Liver (tissue), 9 donors: ENCODE results near the gene ACACA. TPM values are rescaled to one million over a fixed set of nuclear protein-coding genes. Genes with fewer than 3 reads are reported as not detected.

Experiments used
- DNase-seq: peaks from one replicate; pipeline ENCODE4 v3.0.0-alpha.2; 2017; ENCODE audit warnings: low spot score
- H3K27ac ChIP-seq, 2 donors: one replicate each; pipeline ENCODE4 v1.7.0; 2013; ENCODE audit warnings: inconsistent platforms in 2 of 2, low read length in 2 of 2, control low read depth in 1 of 2, low read depth in 1 of 2, mild to moderate bottlenecking in 1 of 2
- H3K27me3 ChIP-seq, 4 donors: one replicate each; pipeline versions ENCODE4 v1.6.1 to v1.7.0; 2013; ENCODE audit warnings: low read length in 3 of 4, inconsistent platforms in 1 of 4, mild to moderate bottlenecking in 1 of 4, moderate library complexity in 1 of 4; ENCODE audit not compliant: control insufficient read depth in 4 of 4, insufficient read depth in 4 of 4
- H3K36me3 ChIP-seq, 4 donors: one replicate each; pipeline versions ENCODE4 v1.6.1 to v1.7.0; 2013; ENCODE audit warnings: low read length in 3 of 4, mild to moderate bottlenecking in 3 of 4, low read depth in 1 of 4, moderate library complexity in 1 of 4; ENCODE audit not compliant: control insufficient read depth in 4 of 4, insufficient read depth in 3 of 4
- H3K4me1 ChIP-seq, 4 donors: one replicate each; pipeline versions ENCODE4 v1.6.1 to v1.7.0; 2013; ENCODE audit warnings: low read length in 3 of 4, mild to moderate bottlenecking in 3 of 4, moderate library complexity in 1 of 4; ENCODE audit not compliant: control insufficient read depth in 4 of 4, insufficient read depth in 4 of 4
- H3K4me3 ChIP-seq, 3 donors: one replicate each; pipeline versions ENCODE4 v1.6.1 to v1.7.0; 2013; ENCODE audit warnings: low read length in 3 of 3, control low read depth in 1 of 3, low read depth in 1 of 3, mild to moderate bottlenecking in 1 of 3
- H3K9ac ChIP-seq, 2 donors: one replicate each; pipeline ENCODE4 v1.7.0; 2013; ENCODE audit warnings: low read length in 2 of 2, mild to moderate bottlenecking in 2 of 2, moderate library complexity in 2 of 2, control low read depth in 1 of 2, low read depth in 1 of 2
- H3K9me3 ChIP-seq, 4 donors: one replicate each; pipeline versions ENCODE4 v1.6.1 to v1.7.0; 2013; ENCODE audit warnings: low read length in 3 of 4; ENCODE audit not compliant: control insufficient read depth in 4 of 4
- ATF3 ChIP-seq: IDR thresholded peaks from 2 replicates; pipeline ENCODE4 v1.6.1; 2016; ENCODE audit warnings: antibody characterized with exemption
- CTCF ChIP-seq: fragments of 150-350 bp; IDR thresholded peaks from 2 replicates; pipeline ENCODE4 v1.5.1; 2017; ENCODE audit warnings: improper control_type of control experiment, low read depth, low read length; ENCODE audit not compliant: missing input control
- EGR1 ChIP-seq, 2 donors: IDR thresholded peaks; 2 replicates each; pipeline ENCODE4 v1.6.1; 2016 to 2018; ENCODE audit warnings: antibody characterized with exemption in 2 of 2, low read depth in 2 of 2
- FOXA1 ChIP-seq: IDR thresholded peaks from 2 replicates; pipeline ENCODE4 v1.6.1; 2016; ENCODE audit warnings: antibody characterized with exemption
- FOXA2 ChIP-seq: IDR thresholded peaks from 2 replicates; pipeline ENCODE4 v1.6.1; 2016; ENCODE audit warnings: antibody characterized with exemption
- GABPA ChIP-seq, 2 donors: IDR thresholded peaks in 1 of 2; conservative IDR thresholded peaks in 1 of 2; 2 replicates each; pipeline ENCODE4 v1.6.1; 2016; ENCODE audit warnings: antibody characterized with exemption in 2 of 2, mild to moderate bottlenecking in 1 of 2, moderate library complexity in 1 of 2
- HNF4A ChIP-seq, 2 donors: conservative IDR thresholded peaks; 2 replicates each; pipeline ENCODE4 v1.6.1; 2016; ENCODE audit warnings: antibody characterized with exemption in 2 of 2, mild to moderate bottlenecking in 2 of 2
- HNF4G ChIP-seq: IDR thresholded peaks from 2 replicates; pipeline ENCODE4 v1.6.1; 2016; ENCODE audit warnings: antibody characterized with exemption
- JUND ChIP-seq, 2 donors: IDR thresholded peaks; 2 replicates each; pipeline ENCODE4 v1.6.1; 2016; ENCODE audit warnings: antibody characterized with exemption in 2 of 2
- MAX ChIP-seq: IDR thresholded peaks from 2 replicates; pipeline ENCODE4 v1.6.1; 2016; ENCODE audit warnings: antibody characterized with exemption
- NR2F2 ChIP-seq: IDR thresholded peaks from 2 replicates; pipeline ENCODE4 v1.6.1; 2016; ENCODE audit warnings: antibody characterized with exemption
- RAD21 ChIP-seq, 2 donors: IDR thresholded peaks; 2 replicates each; pipeline ENCODE4 v1.6.1; 2016; ENCODE audit warnings: antibody characterized with exemption in 2 of 2, mild to moderate bottlenecking in 2 of 2
- RXRA ChIP-seq, 2 donors: IDR thresholded peaks; 2 replicates each; pipeline ENCODE4 v1.6.1; 2017 to 2018; ENCODE audit warnings: antibody characterized with exemption in 2 of 2, mild to moderate bottlenecking in 1 of 2
- SP1 ChIP-seq: IDR thresholded peaks from 2 replicates; pipeline ENCODE4 v1.6.1; 2018; ENCODE audit warnings: antibody characterized with exemption, mild to moderate bottlenecking
- TAF1 ChIP-seq: conservative IDR thresholded peaks from 2 replicates; pipeline ENCODE4 v1.6.1; 2016; ENCODE audit warnings: antibody characterized with exemption, mild to moderate bottlenecking
- YY1 ChIP-seq: IDR thresholded peaks from 2 replicates; pipeline ENCODE4 v1.6.1; 2016; ENCODE audit warnings: antibody characterized with exemption, mild to moderate bottlenecking
- WGBS: extraction: QIAGEN DNeasy Blood & Tissue Kit; methylation state at CpG from one replicate; pipeline ENCODE4 v1.1.7; 2013; 5-methylcytosine and 5-hydroxymethylcytosine counted together
- polyA plus RNA-seq, 2 donors: library from polyadenylated mRNA; stranded (reverse) in 1 of 2; unstranded in 1 of 2; fragments of 200-250 nt in 1 of 2; fragments of >200 nt in 1 of 2; fragmentation: Nextera tagmentation in 1 of 2; extraction: Ambion mirVana in 1 of 2; gene quantifications; one replicate each; pipeline versions ENCODE4 v1.2.1 to v1.2.3, GENCODE V29; 2013 to 2015
- total RNA-seq, 2 donors: library from RNA; depleted of rRNA; stranded (reverse); fragments of >200 nt; gene quantifications; one replicate each; pipeline ENCODE4 v1.2.3, GENCODE V29; 2014
- TF ChIP-seq, protein P1 (sequence below): IDR thresholded peaks from 2 replicates; pipeline ENCODE4 v1.6.1; 2016; ENCODE audit warnings: antibody characterized with exemption, mild to moderate bottlenecking
- TF ChIP-seq, protein P2 (sequence below): IDR thresholded peaks from 2 replicates; pipeline ENCODE4 v1.6.1; 2016; ENCODE audit warnings: antibody characterized with exemption
- donor health status: healthy.
- donor health status: healthy.
- donor health status: healthy.
- donor health status: healthy.
- donor health status: healthy.

ACACA gene
- total and polyA plus RNA-seq, 4 donors = 14.8 to 49.5 (median 31.2) TPM

GRCh38 chr17:37137070-37137610 is 269.5 kb downstream of the ACACA start:
- no peaks in the 10 kb centered on the region for H3K9me3 ChIP-seq
- 85% methylated on average over 4 of the region's 4 CpGs for WGBS
- no peak overlapping the region for H3K4me3 ChIP-seq
- H3K36me3 ChIP-seq = peaks cover 0 to 9% (median 3%) of the 10 kb centered on the region in 4 donors
- H3K9ac ChIP-seq = no peak overlapping the region
- no peak for DNase-seq
- TF ChIP-seq HNF4A (conservative IDR thresholded peaks at IDR 0.05) (no peak), SP1 (no peak), FOXA2 (no peak), YY1 (no peak), NR2F2 (no peak), FOXA1 (no peak), JUND (IDR thresholded peaks at IDR 0.05) (no peak), MAX (no peak), TAF1 (no peak)
- TF ChIP-seq, protein P1, sequence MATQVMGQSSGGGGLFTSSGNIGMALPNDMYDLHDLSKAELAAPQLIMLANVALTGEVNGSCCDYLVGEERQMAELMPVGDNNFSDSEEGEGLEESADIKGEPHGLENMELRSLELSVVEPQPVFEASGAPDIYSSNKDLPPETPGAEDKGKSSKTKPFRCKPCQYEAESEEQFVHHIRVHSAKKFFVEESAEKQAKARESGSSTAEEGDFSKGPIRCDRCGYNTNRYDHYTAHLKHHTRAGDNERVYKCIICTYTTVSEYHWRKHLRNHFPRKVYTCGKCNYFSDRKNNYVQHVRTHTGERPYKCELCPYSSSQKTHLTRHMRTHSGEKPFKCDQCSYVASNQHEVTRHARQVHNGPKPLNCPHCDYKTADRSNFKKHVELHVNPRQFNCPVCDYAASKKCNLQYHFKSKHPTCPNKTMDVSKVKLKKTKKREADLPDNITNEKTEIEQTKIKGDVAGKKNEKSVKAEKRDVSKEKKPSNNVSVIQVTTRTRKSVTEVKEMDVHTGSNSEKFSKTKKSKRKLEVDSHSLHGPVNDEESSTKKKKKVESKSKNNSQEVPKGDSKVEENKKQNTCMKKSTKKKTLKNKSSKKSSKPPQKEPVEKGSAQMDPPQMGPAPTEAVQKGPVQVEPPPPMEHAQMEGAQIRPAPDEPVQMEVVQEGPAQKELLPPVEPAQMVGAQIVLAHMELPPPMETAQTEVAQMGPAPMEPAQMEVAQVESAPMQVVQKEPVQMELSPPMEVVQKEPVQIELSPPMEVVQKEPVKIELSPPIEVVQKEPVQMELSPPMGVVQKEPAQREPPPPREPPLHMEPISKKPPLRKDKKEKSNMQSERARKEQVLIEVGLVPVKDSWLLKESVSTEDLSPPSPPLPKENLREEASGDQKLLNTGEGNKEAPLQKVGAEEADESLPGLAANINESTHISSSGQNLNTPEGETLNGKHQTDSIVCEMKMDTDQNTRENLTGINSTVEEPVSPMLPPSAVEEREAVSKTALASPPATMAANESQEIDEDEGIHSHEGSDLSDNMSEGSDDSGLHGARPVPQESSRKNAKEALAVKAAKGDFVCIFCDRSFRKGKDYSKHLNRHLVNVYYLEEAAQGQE = no peak
- TF ChIP-seq, protein P2, sequence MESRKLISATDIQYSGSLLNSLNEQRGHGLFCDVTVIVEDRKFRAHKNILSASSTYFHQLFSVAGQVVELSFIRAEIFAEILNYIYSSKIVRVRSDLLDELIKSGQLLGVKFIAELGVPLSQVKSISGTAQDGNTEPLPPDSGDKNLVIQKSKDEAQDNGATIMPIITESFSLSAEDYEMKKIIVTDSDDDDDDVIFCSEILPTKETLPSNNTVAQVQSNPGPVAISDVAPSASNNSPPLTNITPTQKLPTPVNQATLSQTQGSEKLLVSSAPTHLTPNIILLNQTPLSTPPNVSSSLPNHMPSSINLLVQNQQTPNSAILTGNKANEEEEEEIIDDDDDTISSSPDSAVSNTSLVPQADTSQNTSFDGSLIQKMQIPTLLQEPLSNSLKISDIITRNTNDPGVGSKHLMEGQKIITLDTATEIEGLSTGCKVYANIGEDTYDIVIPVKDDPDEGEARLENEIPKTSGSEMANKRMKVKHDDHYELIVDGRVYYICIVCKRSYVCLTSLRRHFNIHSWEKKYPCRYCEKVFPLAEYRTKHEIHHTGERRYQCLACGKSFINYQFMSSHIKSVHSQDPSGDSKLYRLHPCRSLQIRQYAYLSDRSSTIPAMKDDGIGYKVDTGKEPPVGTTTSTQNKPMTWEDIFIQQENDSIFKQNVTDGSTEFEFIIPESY = no peak
- no peaks in the 10 kb centered on the region for H3K4me1 ChIP-seq
- H3K27me3 ChIP-seq = no peaks in the 10 kb centered on the region
- no peak overlapping the region for H3K27ac ChIP-seq

DNA sequence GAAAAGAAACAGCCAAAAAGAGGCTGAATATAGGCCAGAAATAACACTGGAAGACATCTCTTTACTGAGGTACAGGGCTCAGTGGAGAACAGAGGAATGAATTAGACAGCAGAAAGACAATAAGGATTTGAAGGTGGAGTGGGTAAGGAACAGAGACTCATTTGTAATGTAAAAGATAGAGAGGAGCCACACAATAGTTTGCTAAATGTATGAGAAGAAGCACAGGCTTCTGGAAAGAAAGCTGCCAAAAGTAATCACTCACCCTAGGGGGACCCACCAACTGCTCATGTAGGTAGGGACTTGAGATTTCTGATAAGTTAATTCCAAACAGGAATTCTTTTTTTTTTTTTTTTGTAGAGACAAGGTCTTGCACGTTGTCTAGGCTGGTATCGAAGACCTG is 271.1 kb downstream of the ACACA start:
- 99% methylated on average over 2 of the region's 2 CpGs for WGBS
- Histone ChIP-seq H3K4me3 (no peak overlapping the region), H3K27ac (no peak overlapping the region), H3K27me3 (no peaks in the 10 kb centered on the region), H3K4me1 (no peaks in the 10 kb centered on the region), H3K9ac (no peak overlapping the region), H3K36me3 (peaks cover 0 to 9% (median 2%) of the 10 kb centered on the region in 4 donors), H3K9me3 (no peaks in the 10 kb centered on the region)
- no peak for DNase-seq
- TF ChIP-seq RAD21 (IDR thresholded peaks at IDR 0.05) (no peak), SP1 (no peak), EGR1 (IDR thresholded peaks at IDR 0.05; ENCODE audit: low read depth in 2 of 2) (no peak), CTCF (no peak), HNF4G (no peak), FOXA1 (no peak), RXRA (IDR thresholded peaks at IDR 0.05) (no peak), MAX (no peak), FOXA2 (no peak), GABPA (IDR thresholded peaks at IDR 0.05 in 1 of 2, conservative IDR thresholded peaks at IDR 0.05 in 1 of 2) (no peak), HNF4A (conservative IDR thresholded peaks at IDR 0.05) (no peak), TAF1 (no peak), JUND (IDR thresholded peaks at IDR 0.05) (no peak), ATF3 (no peak)
- TF ChIP-seq, protein P1 = no peak
- TF ChIP-seq, protein P2 = no peak
